Liver (tissue), 9 donors: Measurements from ENCODE around the gene PKHD1. TPM values are rescaled to one million over a fixed set of nuclear protein-coding genes. Genes with fewer than 3 reads are reported as not detected.

Experiments
- DNase-seq: peaks from one replicate; pipeline ENCODE4 v3.0.0-alpha.2; 2017; ENCODE audit warnings: low spot score
- H3K27ac ChIP-seq, 2 donors: one replicate each; pipeline ENCODE4 v1.7.0; 2013; ENCODE audit warnings: inconsistent platforms in 2 of 2, low read length in 2 of 2, control low read depth in 1 of 2, low read depth in 1 of 2, mild to moderate bottlenecking in 1 of 2
- H3K27me3 ChIP-seq, 4 donors: one replicate each; pipeline versions ENCODE4 v1.6.1 to v1.7.0; 2013; ENCODE audit warnings: low read length in 3 of 4, inconsistent platforms in 1 of 4, mild to moderate bottlenecking in 1 of 4, moderate library complexity in 1 of 4; ENCODE audit not compliant: control insufficient read depth in 4 of 4, insufficient read depth in 4 of 4
- H3K36me3 ChIP-seq, 4 donors: one replicate each; pipeline versions ENCODE4 v1.6.1 to v1.7.0; 2013; ENCODE audit warnings: low read length in 3 of 4, mild to moderate bottlenecking in 3 of 4, low read depth in 1 of 4, moderate library complexity in 1 of 4; ENCODE audit not compliant: control insufficient read depth in 4 of 4, insufficient read depth in 3 of 4
- H3K4me1 ChIP-seq, 4 donors: one replicate each; pipeline versions ENCODE4 v1.6.1 to v1.7.0; 2013; ENCODE audit warnings: low read length in 3 of 4, mild to moderate bottlenecking in 3 of 4, moderate library complexity in 1 of 4; ENCODE audit not compliant: control insufficient read depth in 4 of 4, insufficient read depth in 4 of 4
- H3K4me3 ChIP-seq, 3 donors: one replicate each; pipeline versions ENCODE4 v1.6.1 to v1.7.0; 2013; ENCODE audit warnings: low read length in 3 of 3, control low read depth in 1 of 3, low read depth in 1 of 3, mild to moderate bottlenecking in 1 of 3
- H3K9ac ChIP-seq, 2 donors: one replicate each; pipeline ENCODE4 v1.7.0; 2013; ENCODE audit warnings: low read length in 2 of 2, mild to moderate bottlenecking in 2 of 2, moderate library complexity in 2 of 2, control low read depth in 1 of 2, low read depth in 1 of 2
- H3K9me3 ChIP-seq, 4 donors: one replicate each; pipeline versions ENCODE4 v1.6.1 to v1.7.0; 2013; ENCODE audit warnings: low read length in 3 of 4; ENCODE audit not compliant: control insufficient read depth in 4 of 4
- EGR1 ChIP-seq, 2 donors: IDR thresholded peaks; 2 replicates each; pipeline ENCODE4 v1.6.1; 2016 to 2018; ENCODE audit warnings: antibody characterized with exemption in 2 of 2, low read depth in 2 of 2
- FOXA1 ChIP-seq: IDR thresholded peaks from 2 replicates; pipeline ENCODE4 v1.6.1; 2016; ENCODE audit warnings: antibody characterized with exemption
- FOXA2 ChIP-seq: IDR thresholded peaks from 2 replicates; pipeline ENCODE4 v1.6.1; 2016; ENCODE audit warnings: antibody characterized with exemption
- GABPA ChIP-seq, 2 donors: IDR thresholded peaks in 1 of 2; conservative IDR thresholded peaks in 1 of 2; 2 replicates each; pipeline ENCODE4 v1.6.1; 2016; ENCODE audit warnings: antibody characterized with exemption in 2 of 2, mild to moderate bottlenecking in 1 of 2, moderate library complexity in 1 of 2
- HNF4A ChIP-seq, 2 donors: conservative IDR thresholded peaks; 2 replicates each; pipeline ENCODE4 v1.6.1; 2016; ENCODE audit warnings: antibody characterized with exemption in 2 of 2, mild to moderate bottlenecking in 2 of 2
- HNF4G ChIP-seq: IDR thresholded peaks from 2 replicates; pipeline ENCODE4 v1.6.1; 2016; ENCODE audit warnings: antibody characterized with exemption
- JUND ChIP-seq, 2 donors: IDR thresholded peaks; 2 replicates each; pipeline ENCODE4 v1.6.1; 2016; ENCODE audit warnings: antibody characterized with exemption in 2 of 2
- MAX ChIP-seq: IDR thresholded peaks from 2 replicates; pipeline ENCODE4 v1.6.1; 2016; ENCODE audit warnings: antibody characterized with exemption
- NR2F2 ChIP-seq: IDR thresholded peaks from 2 replicates; pipeline ENCODE4 v1.6.1; 2016; ENCODE audit warnings: antibody characterized with exemption
- RAD21 ChIP-seq, 2 donors: IDR thresholded peaks; 2 replicates each; pipeline ENCODE4 v1.6.1; 2016; ENCODE audit warnings: antibody characterized with exemption in 2 of 2, mild to moderate bottlenecking in 2 of 2
- REST ChIP-seq: IDR thresholded peaks from 2 replicates; pipeline ENCODE4 v1.6.1; 2016; ENCODE audit warnings: antibody characterized with exemption, mild to moderate bottlenecking
- RXRA ChIP-seq, 2 donors: IDR thresholded peaks; 2 replicates each; pipeline ENCODE4 v1.6.1; 2017 to 2018; ENCODE audit warnings: antibody characterized with exemption in 2 of 2, mild to moderate bottlenecking in 1 of 2
- SP1 ChIP-seq: IDR thresholded peaks from 2 replicates; pipeline ENCODE4 v1.6.1; 2018; ENCODE audit warnings: antibody characterized with exemption, mild to moderate bottlenecking
- TAF1 ChIP-seq: conservative IDR thresholded peaks from 2 replicates; pipeline ENCODE4 v1.6.1; 2016; ENCODE audit warnings: antibody characterized with exemption, mild to moderate bottlenecking
- YY1 ChIP-seq: IDR thresholded peaks from 2 replicates; pipeline ENCODE4 v1.6.1; 2016; ENCODE audit warnings: antibody characterized with exemption, mild to moderate bottlenecking
- ZBTB33 ChIP-seq: IDR thresholded peaks from 2 replicates; pipeline ENCODE4 v1.6.1; 2016; ENCODE audit warnings: antibody characterized with exemption
- WGBS: extraction: QIAGEN DNeasy Blood & Tissue Kit; methylation state at CpG from one replicate; pipeline ENCODE4 v1.1.7; 2013; 5-methylcytosine and 5-hydroxymethylcytosine counted together
- polyA plus RNA-seq, 2 donors: library from polyadenylated mRNA; stranded (reverse) in 1 of 2; unstranded in 1 of 2; fragments of 200-250 nt in 1 of 2; fragments of >200 nt in 1 of 2; fragmentation: Nextera tagmentation in 1 of 2; extraction: Ambion mirVana in 1 of 2; gene quantifications; one replicate each; pipeline versions ENCODE4 v1.2.1 to v1.2.3, GENCODE V29; 2013 to 2015
- total RNA-seq, 2 donors: library from RNA; depleted of rRNA; stranded (reverse); fragments of >200 nt; gene quantifications; one replicate each; pipeline ENCODE4 v1.2.3, GENCODE V29; 2014
- TF ChIP-seq, protein P1 (sequence below): fragments of 150-350 bp; IDR thresholded peaks from 2 replicates; pipeline ENCODE4 v1.5.1; 2017; ENCODE audit warnings: improper control_type of control experiment, low read depth, low read length; ENCODE audit not compliant: missing input control
- donor health status: healthy.
- donor health status: healthy.
- donor health status: healthy.
- donor health status: healthy.
- donor health status: healthy.

PKHD1 gene
- total and polyA plus RNA-seq, 4 donors: 0.45 to 10.6 (median 3.2) TPM

GRCh38 chr6:51814418-51814817 lies 273.0 kb downstream of the PKHD1 start:
- DNase-seq: no peak
- Histone ChIP-seq H3K4me3 (no peak overlapping the region), H3K36me3 (no peaks in the 10 kb centered on the region), H3K9ac (no peak overlapping the region), H3K27ac (no peak overlapping the region), H3K4me1 (no peaks in the 10 kb centered on the region), H3K27me3 (no peaks in the 10 kb centered on the region), H3K9me3 (peaks cover 0 to 6% (median 0%) of the 10 kb centered on the region in 4 donors)
- WGBS: 67% methylated on average over 1 of the region's 1 CpG
- TF ChIP-seq MAX (no peak), RAD21 (IDR thresholded peaks at IDR 0.05) (no peak), NR2F2 (no peak), REST (no peak), SP1 (no peak), ZBTB33 (no peak), RXRA (IDR thresholded peaks at IDR 0.05) (no peak), JUND (IDR thresholded peaks at IDR 0.05) (no peak), HNF4A (conservative IDR thresholded peaks at IDR 0.05) (no peak), GABPA (IDR thresholded peaks at IDR 0.05 in 1 of 2, conservative IDR thresholded peaks at IDR 0.05 in 1 of 2) (no peak), YY1 (no peak), HNF4G (no peak), FOXA2 (no peak)

GRCh38 chr6:51813904-51814303 lies 273.5 kb downstream of the PKHD1 start:
- DNase-seq: no peak
- Histone ChIP-seq H3K9me3 (peaks cover 0 to 6% (median 0%) of the 10 kb centered on the region in 4 donors), H3K4me1 (no peaks in the 10 kb centered on the region), H3K27ac (no peak overlapping the region), H3K27me3 (no peaks in the 10 kb centered on the region), H3K4me3 (no peak overlapping the region), H3K9ac (no peak overlapping the region), H3K36me3 (no peaks in the 10 kb centered on the region)
- WGBS: 72% methylated on average over 1 of the region's 1 CpG
- TF ChIP-seq NR2F2: no peak
- TF ChIP-seq YY1: no peak
- no peak for TF ChIP-seq GABPA (IDR thresholded peaks at IDR 0.05 in 1 of 2, conservative IDR thresholded peaks at IDR 0.05 in 1 of 2)
- TF ChIP-seq TAF1: no peak
- TF ChIP-seq RXRA (IDR thresholded peaks at IDR 0.05): no peak
- TF ChIP-seq FOXA2: no peak
- no peak for TF ChIP-seq FOXA1
- TF ChIP-seq ZBTB33: no peak
- TF ChIP-seq HNF4A (conservative IDR thresholded peaks at IDR 0.05): no peak
- no peak for TF ChIP-seq RAD21 (IDR thresholded peaks at IDR 0.05)
- TF ChIP-seq MAX: no peak
- TF ChIP-seq HNF4G: no peak
- TF ChIP-seq, protein P1, sequence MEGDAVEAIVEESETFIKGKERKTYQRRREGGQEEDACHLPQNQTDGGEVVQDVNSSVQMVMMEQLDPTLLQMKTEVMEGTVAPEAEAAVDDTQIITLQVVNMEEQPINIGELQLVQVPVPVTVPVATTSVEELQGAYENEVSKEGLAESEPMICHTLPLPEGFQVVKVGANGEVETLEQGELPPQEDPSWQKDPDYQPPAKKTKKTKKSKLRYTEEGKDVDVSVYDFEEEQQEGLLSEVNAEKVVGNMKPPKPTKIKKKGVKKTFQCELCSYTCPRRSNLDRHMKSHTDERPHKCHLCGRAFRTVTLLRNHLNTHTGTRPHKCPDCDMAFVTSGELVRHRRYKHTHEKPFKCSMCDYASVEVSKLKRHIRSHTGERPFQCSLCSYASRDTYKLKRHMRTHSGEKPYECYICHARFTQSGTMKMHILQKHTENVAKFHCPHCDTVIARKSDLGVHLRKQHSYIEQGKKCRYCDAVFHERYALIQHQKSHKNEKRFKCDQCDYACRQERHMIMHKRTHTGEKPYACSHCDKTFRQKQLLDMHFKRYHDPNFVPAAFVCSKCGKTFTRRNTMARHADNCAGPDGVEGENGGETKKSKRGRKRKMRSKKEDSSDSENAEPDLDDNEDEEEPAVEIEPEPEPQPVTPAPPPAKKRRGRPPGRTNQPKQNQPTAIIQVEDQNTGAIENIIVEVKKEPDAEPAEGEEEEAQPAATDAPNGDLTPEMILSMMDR: no peak
- no peak for TF ChIP-seq EGR1 (IDR thresholded peaks at IDR 0.05; ENCODE audit: low read depth in 2 of 2)
